H1 (cell line): ENCODE results near the gene DOCK9. TPM values are rescaled to one million over a fixed set of nuclear protein-coding genes. Genes with fewer than 3 reads are reported as not detected.

ENCODE experiments used
- CTCF ChIA-PET: fragments of 300-600 bp; sonication (Branson Sonifier 250); formaldehyde crosslinking; loops from one replicate; lab custom pipeline; 2021; ENCODE audit not compliant: partially characterized antibody; lab: Charles Lee
- POLR2A ChIA-PET: fragments of 300-600 bp; sonication (Branson Sonifier 250); formaldehyde crosslinking; loops from one replicate; lab custom pipeline; 2021; ENCODE audit warnings: inconsistent platforms; ENCODE audit not compliant: partially characterized antibody; lab: Charles Lee
- DNase-seq, 2 experiments: peaks; one replicate each; pipeline versions ENCODE4 v3.0.0 to v3.0.0-alpha.2; 2010 to 2022; ENCODE audit warnings: low spot score in 2 of 2, low read depth in 1 of 2, mixed read lengths in 1 of 2
- FAIRE-seq: peaks from 2 replicates; lab custom pipeline; 2011; peaks lifted over from hg19 to GRCh38; lab: Jason Lieb, UNC
- H2AFZ ChIP-seq: 2 replicates; pipeline ENCODE4 v1.8.1; 2012; ENCODE audit warnings: low read length, inconsistent platforms
- H2AK5ac ChIP-seq: 2 replicates; pipeline ENCODE4 v1.6.1; 2013; ENCODE audit warnings: low read depth, low read length
- H2BK120ac ChIP-seq: replicated peaks from 2 replicates; pipeline ENCODE3; 2013; ENCODE audit warnings: low read depth, low read length, inconsistent platforms
- H2BK12ac ChIP-seq: 2 replicates; pipeline ENCODE4 v1.6.1; 2013; ENCODE audit warnings: low read depth, low read length
- H2BK15ac ChIP-seq: 2 replicates; pipeline ENCODE4 v1.6.1; 2013; ENCODE audit warnings: low read length
- H2BK20ac ChIP-seq: 2 replicates; pipeline ENCODE4 v1.6.1; 2013; ENCODE audit warnings: low read length
- H2BK5ac ChIP-seq: 2 replicates; pipeline ENCODE4 v1.6.1; 2013; ENCODE audit warnings: low read depth, low read length
- H3K14ac ChIP-seq: 2 replicates; pipeline ENCODE4 v1.6.1; 2013; ENCODE audit warnings: inconsistent platforms; ENCODE audit not compliant: insufficient read length
- H3K18ac ChIP-seq: 2 replicates; pipeline ENCODE4 v1.6.1; 2013; ENCODE audit warnings: low read length; ENCODE audit errors: extremely low read depth
- H3K23ac ChIP-seq: 2 replicates; pipeline ENCODE4 v1.6.1; 2013; ENCODE audit warnings: inconsistent platforms; ENCODE audit not compliant: insufficient read length
- H3K23me2 ChIP-seq: 2 replicates; pipeline ENCODE4 v1.6.1; 2013; ENCODE audit warnings: low read depth, low read length
- H3K27ac ChIP-seq: 2 replicates; pipeline ENCODE4 v1.6.1; 2011; ENCODE audit warnings: low read depth, low read length, inconsistent platforms
- H3K27me3 ChIP-seq, 4 experiments: replicated peaks in 1 of 4; 1 replicate in 1 of 4; 2 replicates in 3 of 4; pipeline versions ENCODE4 v1.6.1 to v1.8.1; 2011 to 2013; ENCODE audit warnings: low read length in 3 of 4, mild to moderate bottlenecking in 3 of 4, inconsistent platforms in 2 of 4, mixed read lengths in 2 of 4, moderate library complexity in 1 of 4; ENCODE audit not compliant: control insufficient read depth in 3 of 4, insufficient read depth in 3 of 4; ENCODE audit errors: extremely low read depth in 1 of 4
- H3K36me3 ChIP-seq, 4 experiments: 2 replicates each; pipeline versions ENCODE4 v1.6.1 to v1.8.1; 2011 to 2013; ENCODE audit warnings: mild to moderate bottlenecking in 4 of 4, low read length in 3 of 4, moderate library complexity in 2 of 4, control low read depth in 1 of 4, inconsistent platforms in 1 of 4; ENCODE audit not compliant: insufficient read depth in 4 of 4, control insufficient read depth in 2 of 4
- H3K4ac ChIP-seq: replicated peaks from 2 replicates; pipeline ENCODE3; 2013; ENCODE audit warnings: low read length, low read depth, mixed read lengths, inconsistent platforms; ENCODE audit not compliant: insufficient read length
- H3K4me1 ChIP-seq, 4 experiments: replicated peaks in 1 of 4; 1 replicate in 1 of 4; 2 replicates in 3 of 4; pipeline versions ENCODE4 v1.6.1 to v1.8.1; 2011 to 2013; ENCODE audit warnings: low read length in 3 of 4, inconsistent platforms in 2 of 4, mixed read lengths in 1 of 4; ENCODE audit not compliant: insufficient read depth in 4 of 4, control insufficient read depth in 3 of 4
- H3K4me2 ChIP-seq, 2 experiments: 2 replicates each; pipeline versions ENCODE4 v1.6.1 to v1.8.1; 2011 to 2013; ENCODE audit warnings: low read depth in 2 of 2, low read length in 2 of 2, control low read depth in 1 of 2, inconsistent platforms in 1 of 2, mild to moderate bottlenecking in 1 of 2; ENCODE audit not compliant: insufficient read depth in 1 of 2
- H3K4me3 ChIP-seq, 4 experiments: fragments of 200-600, 300-600 bp in 1 of 4; sonication (generic), shearing (Covaris generic), sonication (Bioruptor Twin) in 1 of 4; 2 replicates each; pipeline versions ENCODE4 v1.5.1 to v1.8.1; 2011 to 2016; ENCODE audit warnings: low read length in 4 of 4, low read depth in 3 of 4, control low read depth in 2 of 4, inconsistent platforms in 2 of 4, mild to moderate bottlenecking in 2 of 4, mixed read lengths in 1 of 4, moderate library complexity in 1 of 4; ENCODE audit not compliant: insufficient read depth in 2 of 4; ENCODE audit errors: extremely low read depth in 1 of 4
- H3K56ac ChIP-seq: replicated peaks from 2 replicates; pipeline ENCODE3; 2013; ENCODE audit warnings: low read depth, mild to moderate bottlenecking, mixed read lengths, low read length, inconsistent platforms; ENCODE audit not compliant: insufficient read length
- H3K79me1 ChIP-seq: 2 replicates; pipeline ENCODE4 v1.6.1; 2013; ENCODE audit warnings: low read depth, low read length, control low read depth
- H3K79me2 ChIP-seq, 2 experiments: 2 replicates each; pipeline versions ENCODE4 v1.6.1 to v1.8.1; 2012 to 2013; ENCODE audit warnings: low read length in 2 of 2, mild to moderate bottlenecking in 2 of 2, inconsistent platforms in 1 of 2; ENCODE audit not compliant: insufficient read depth in 2 of 2, control insufficient read depth in 1 of 2
- H3K9ac ChIP-seq, 4 experiments: replicated peaks in 1 of 4; 1 replicate in 1 of 4; 2 replicates in 3 of 4; pipeline versions ENCODE4 v1.6.1 to v1.8.1; 2011 to 2013; ENCODE audit warnings: low read depth in 3 of 4, low read length in 3 of 4, control low read depth in 2 of 4, mild to moderate bottlenecking in 2 of 4, moderate library complexity in 2 of 4, inconsistent platforms in 1 of 4; ENCODE audit errors: extremely low read depth in 1 of 4
- H3K9me3 ChIP-seq, 2 experiments: 2 replicates each; pipeline versions ENCODE4 v1.6.1 to v1.8.1; 2012 to 2013; ENCODE audit warnings: mild to moderate bottlenecking in 2 of 2, moderate library complexity in 2 of 2, control low read depth in 1 of 2, inconsistent platforms in 1 of 2, low read depth in 1 of 2, low read length in 1 of 2, mixed read lengths in 1 of 2; ENCODE audit not compliant: insufficient read depth in 2 of 2
- H4K20me1 ChIP-seq, 2 experiments: replicated peaks in 1 of 2; 2 replicates each; pipeline versions ENCODE3 to v1.8.1; 2011 to 2013; ENCODE audit warnings: inconsistent platforms in 2 of 2, low read length in 2 of 2, mild to moderate bottlenecking in 1 of 2; ENCODE audit not compliant: insufficient read depth in 2 of 2, control insufficient read depth in 1 of 2
- H4K5ac ChIP-seq: 2 replicates; pipeline ENCODE4 v1.6.1; 2013; ENCODE audit warnings: low read length, low read depth, mixed read lengths, inconsistent platforms; ENCODE audit not compliant: insufficient read length
- H4K8ac ChIP-seq: 2 replicates; pipeline ENCODE4 v1.8.0; 2013; ENCODE audit warnings: mild to moderate bottlenecking, moderate library complexity, low read length, inconsistent platforms; ENCODE audit not compliant: insufficient read depth; ENCODE audit errors: extremely low read depth
- H4K91ac ChIP-seq: replicated peaks from 2 replicates; pipeline ENCODE3; 2013; ENCODE audit warnings: low read length, mixed read lengths, inconsistent platforms; ENCODE audit not compliant: insufficient read length
- SIN3A ChIP-seq, 2 experiments: IDR thresholded peaks in 1 of 2; conservative IDR thresholded peaks in 1 of 2; 2 replicates each; pipeline ENCODE4 v1.6.1; 2011 to 2012; ENCODE audit warnings: low read length in 2 of 2, improper control_type of control experiment in 1 of 2, low read depth in 1 of 2, mild to moderate bottlenecking in 1 of 2
- WGBS, 2 experiments: shearing (Covaris generic) in 1 of 2; methylation state at CpG; one replicate each; pipeline versions ENCODE4 v1.1.6 to v1.1.7; 2013 to 2015; ENCODE audit warnings: low lambda C conversion rate in 2 of 2, mixed read lengths in 2 of 2, inconsistent platforms in 1 of 2, low coverage in 1 of 2, missing lambda C conversion rate in 1 of 2; ENCODE audit not compliant: insufficient replicate concordance in 2 of 2, insufficient coverage in 1 of 2, insufficient read length in 1 of 2; ENCODE audit errors: extremely low coverage in 1 of 2, missing lambda C conversion rate in 1 of 2; 5-methylcytosine and 5-hydroxymethylcytosine counted together
- polyA plus RNA-seq, 7 experiments: library from polyadenylated mRNA; depleted of rRNA in 3 of 7; stranded (reverse) in 5 of 7; unstranded in 2 of 7; fragments of >200 nt in 5 of 7; fragments of 200-250 nt in 2 of 7; gene quantifications; 1 replicate in 5 of 7; 2 replicates in 1 of 7; 4 replicates in 1 of 7; pipeline versions ENCODE4 v1.2.1 to v1.2.3, GENCODE V29; 2011 to 2013; ENCODE audit warnings: missing spikeins in 2 of 7, mixed read lengths in 2 of 7
- total RNA-seq: library from RNA; stranded (reverse); fragmentation: NEBNext Ultra II Directional; extraction: Animal tissue kit (Norgen Biotek cat#: 25700); gene quantifications from 2 replicates; pipeline ENCODE4 v1.2.1, GENCODE V29; 2021

Gene DOCK9
- total and polyA plus RNA-seq, 2 of the 8 experiments (the other 6 are each of a cell fraction or from before 2014, with no cell fraction given), result 21.6 to 31.5 TPM

GRCh38 chr13:98988780-98989179, 10.9 kb upstream of the DOCK9 start:
- Histone ChIP-seq H4K5ac (no peak overlapping the region), H3K23me2 (no peaks in the 10 kb centered on the region), H2BK20ac (no peak overlapping the region), H4K8ac (no peak overlapping the region), H3K27ac (no peak overlapping the region), H2BK12ac (0 out of 2 replicates have a peak overlapping the region, but pooled peaks have one; percentile 6), H2AFZ (no peak overlapping the region), H3K4ac (no peak overlapping the region), H3K9me3 (no peaks in the 10 kb centered on the region), H3K79me1 (no peaks in the 10 kb centered on the region), H3K56ac (no peak overlapping the region), H3K4me3 (no peak overlapping the region), H3K27me3 (no peaks in the 10 kb centered on the region), H2BK120ac (no peak overlapping the region), H3K14ac (no peak overlapping the region), H3K79me2 (no peaks in the 10 kb centered on the region), H2BK5ac (no peak overlapping the region), H4K91ac (no peak overlapping the region), H3K23ac (no peak overlapping the region), H2BK15ac (no peak overlapping the region), H3K4me1 (peaks cover 0 to 8% (median 4%) of the 10 kb centered on the region in 4 experiments; a peak in 6 of 7 replicates), H3K9ac (no peak overlapping the region), H3K18ac (no peak overlapping the region), H3K4me2 (no peak overlapping the region), H3K36me3 (no peaks in the 10 kb centered on the region), H4K20me1 (no peaks in the 10 kb centered on the region), H2AK5ac (no peak overlapping the region)
- TF ChIP-seq SIN3A (conservative IDR thresholded peaks at IDR 0.05 in 1 of 2, IDR thresholded peaks at IDR 0.05 in 1 of 2; ENCODE audit: low read depth in 1 of 2, low read length in 2 of 2), result no peak
- DNase-seq, result no peak
- FAIRE-seq, result no peak
- ChIA-PET CTCF (interaction anchor here (0.8 to 1.5 kb wide), 3 partner anchors 11 to 121 kb away, joined by 3 to 4 read pairs (median 4); partner anchors contain the start of gene DOCK9), POLR2A (no interaction called here)
- 85% methylated on average over 6 of the region's 6 CpGs; no CpG with 5 or more reads in 1 of the 2 experiments for WGBS, 2 experiments
